Measurements from ENCODE around the gene TSPAN1.
"Not testable (repeated sequence)": the region's sequence is repeated elsewhere in the genome, so short reads cannot be mapped to it uniquely, and the experiment has no call there.

Gene TSPAN1

GRCh38 chr1:46220808-46221207, 45.9 kb downstream of the TSPAN1 start:
- no peak for DNase-seq

DNA sequence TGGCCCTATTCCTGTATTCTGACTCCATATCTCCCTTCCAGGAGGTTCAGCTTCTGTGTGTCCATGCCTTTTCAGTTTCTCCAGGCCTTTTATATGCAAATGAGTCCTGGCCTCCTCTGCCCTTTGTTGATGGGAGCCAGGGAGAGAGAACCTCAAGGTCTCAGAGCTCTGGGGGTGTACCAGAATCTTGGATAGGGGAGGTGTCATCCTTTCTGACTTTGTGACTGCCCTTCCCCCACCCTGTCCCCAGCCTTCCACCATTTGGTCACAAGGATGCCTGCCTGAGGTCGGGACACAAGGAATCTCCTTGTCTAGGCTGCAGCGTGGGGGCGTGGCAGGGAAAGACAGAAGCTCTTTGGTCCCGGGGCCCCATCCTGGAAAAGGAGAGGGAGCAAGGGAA, 46.9 kb downstream of the TSPAN1 start:
- DNase-seq = no peak

DNA sequence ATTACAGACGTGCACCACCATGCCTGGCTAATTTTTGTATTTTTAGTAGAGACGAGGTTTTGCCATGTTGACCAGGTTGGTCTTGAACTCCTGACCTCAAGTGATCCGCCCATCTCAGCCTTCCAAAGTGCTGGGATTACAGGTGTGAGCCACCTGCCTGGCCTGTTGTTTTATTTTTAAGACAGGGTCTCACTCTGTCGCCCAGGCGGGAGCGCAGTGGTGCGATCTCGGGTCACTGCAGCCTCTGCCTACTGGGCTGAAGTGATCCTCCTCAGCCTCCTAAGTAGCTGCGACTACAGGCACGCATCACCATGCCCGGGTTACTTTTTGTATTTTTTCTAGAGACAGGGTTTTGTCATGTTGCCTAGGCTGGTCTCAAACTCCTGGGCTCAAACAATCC, 48.2 kb downstream of the TSPAN1 start:
- DNase-seq = not testable (repeated sequence)

- peak; percentile 86 for DNase-seq
Observed at GRCh38 chr1:46223472-46223943, 48.6 kb downstream of the TSPAN1 start.

DNA sequence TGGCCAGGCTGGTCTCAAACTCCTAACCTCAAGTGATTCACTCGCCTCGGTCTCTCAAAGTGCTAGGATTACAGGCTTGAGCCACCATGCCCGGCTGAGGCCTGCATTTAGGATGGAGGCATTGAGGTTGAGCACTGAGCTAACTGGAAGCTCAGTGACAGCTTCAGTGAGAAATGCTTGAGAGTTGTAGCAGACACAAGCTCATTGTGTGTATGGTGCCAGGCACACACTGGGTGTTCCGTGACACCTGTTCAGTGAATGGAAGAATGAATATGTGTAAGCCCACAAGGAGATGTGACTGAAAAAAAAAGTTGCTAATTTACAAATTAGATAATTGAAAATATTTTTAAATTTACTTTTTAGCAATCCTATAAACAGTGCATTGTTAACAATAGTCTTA, 50.1 kb downstream of the TSPAN1 start:
- no peak for DNase-seq

- not testable (repeated sequence) for DNase-seq
Observed at GRCh38 chr1:46231231-46231630, 56.3 kb downstream of the TSPAN1 start.
